ENCODE data around the gene RNF223. TPM values are rescaled to one million over a fixed set of nuclear protein-coding genes. Genes with fewer than 3 reads are reported as not detected.

RNF223 gene
- total RNA-seq, 1 experiment from 2014 or later: not detected

DNA sequence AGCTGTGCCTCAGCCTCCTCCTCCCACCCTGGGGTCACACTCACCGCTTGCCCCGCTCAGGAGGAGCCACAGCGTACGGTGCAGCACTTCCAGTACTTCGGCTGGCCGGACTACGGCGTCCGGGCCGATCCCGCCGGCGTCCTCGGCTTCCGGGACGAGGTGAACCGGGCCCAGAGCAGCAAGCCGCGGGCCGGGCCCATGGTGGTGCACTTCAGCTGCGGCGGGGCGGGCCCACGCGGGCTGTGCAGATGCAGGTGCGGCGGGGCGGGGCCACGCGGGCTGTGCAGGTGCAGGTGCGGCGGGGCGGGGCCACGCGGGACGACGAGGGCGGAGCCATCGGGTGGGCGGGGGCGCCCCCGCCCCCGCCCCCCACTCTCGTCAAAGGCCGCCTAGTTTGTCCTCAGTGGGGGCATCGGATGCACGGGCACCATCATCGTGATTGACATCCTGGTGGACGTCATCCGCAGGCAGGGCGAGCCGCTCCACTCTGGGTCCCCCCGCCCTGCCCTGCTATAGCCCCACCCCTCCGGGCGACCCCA lies 5.5 kb downstream of the RNF223 start:
- Histone ChIP-seq H2BK15ac (ENCODE audit: low read depth, low read length) (no peak overlapping the region), H2BK20ac (ENCODE audit: low read depth, low read length, poor library complexity, severe bottlenecking) (no peak overlapping the region), H4K8ac (replicated peaks; ENCODE audit: insufficient read length, low read depth, low read length) (no peak overlapping the region), H3K56ac (ENCODE audit: insufficient read length, low read depth, low read length) (no peak overlapping the region), H3T11ph (ENCODE audit: low read length) (no peak overlapping the region), H4K20me1 (ENCODE audit: control insufficient read depth, insufficient read depth, insufficient read length) (no peaks in the 10 kb centered on the region), H3K23ac (ENCODE audit: insufficient read length, low read depth, low read length) (no peak overlapping the region), H3K18ac (ENCODE audit: insufficient read length, low read depth, low read length) (no peak overlapping the region), H3K27me3 (ENCODE audit: insufficient read depth, low read length) (no peaks in the 10 kb centered on the region; the same call in 1 of the 2 replicates), H3K9me3 (ENCODE audit: control insufficient read depth, low read depth, low read length) (no peaks in the 10 kb centered on the region), H3K14ac (ENCODE audit: insufficient read depth, low read length) (no peak overlapping the region; the same call in 1 of the 2 replicates), H4K91ac (ENCODE audit: insufficient read length, low read depth, low read length) (no peak overlapping the region), H3K27ac (ENCODE audit: insufficient read length, low read depth, low read length) (no peak overlapping the region), H2BK120ac (ENCODE audit: low read depth, low read length, poor library complexity, severe bottlenecking) (no peak overlapping the region), H3K9ac (ENCODE audit: extremely low read depth, insufficient read length, low read length) (no peak overlapping the region), H3K4me2 (ENCODE audit: insufficient read depth, insufficient read length, low read length) (peak overlapping the region; percentile 55), H2BK12ac (ENCODE audit: insufficient read length, low read depth, low read length) (no peak overlapping the region), H3K4ac (ENCODE audit: low read depth, low read length) (no peak overlapping the region), H2BK5ac (ENCODE audit: insufficient read length, low read length) (no peak overlapping the region), H2AFZ (ENCODE audit: low read length) (no peak overlapping the region), H3K79me1 (ENCODE audit: insufficient read depth, low read depth, low read length, poor library complexity, severe bottlenecking) (no peaks in the 10 kb centered on the region), H3K79me2 (ENCODE audit: insufficient read depth, low read length) (no peaks in the 10 kb centered on the region), H3K23me2 (ENCODE audit: insufficient read length, low read depth, low read length, poor library complexity, severe bottlenecking) (peaks cover 3% of the 10 kb centered on the region), H3K4me1 (ENCODE audit: insufficient read depth, low read length) (no peaks in the 10 kb centered on the region), H2AK5ac (ENCODE audit: insufficient read length, low read length) (no peak overlapping the region), H4K5ac (ENCODE audit: insufficient read length, low read depth, low read length) (no peak overlapping the region)
- TF ChIP-seq, protein P1, sequence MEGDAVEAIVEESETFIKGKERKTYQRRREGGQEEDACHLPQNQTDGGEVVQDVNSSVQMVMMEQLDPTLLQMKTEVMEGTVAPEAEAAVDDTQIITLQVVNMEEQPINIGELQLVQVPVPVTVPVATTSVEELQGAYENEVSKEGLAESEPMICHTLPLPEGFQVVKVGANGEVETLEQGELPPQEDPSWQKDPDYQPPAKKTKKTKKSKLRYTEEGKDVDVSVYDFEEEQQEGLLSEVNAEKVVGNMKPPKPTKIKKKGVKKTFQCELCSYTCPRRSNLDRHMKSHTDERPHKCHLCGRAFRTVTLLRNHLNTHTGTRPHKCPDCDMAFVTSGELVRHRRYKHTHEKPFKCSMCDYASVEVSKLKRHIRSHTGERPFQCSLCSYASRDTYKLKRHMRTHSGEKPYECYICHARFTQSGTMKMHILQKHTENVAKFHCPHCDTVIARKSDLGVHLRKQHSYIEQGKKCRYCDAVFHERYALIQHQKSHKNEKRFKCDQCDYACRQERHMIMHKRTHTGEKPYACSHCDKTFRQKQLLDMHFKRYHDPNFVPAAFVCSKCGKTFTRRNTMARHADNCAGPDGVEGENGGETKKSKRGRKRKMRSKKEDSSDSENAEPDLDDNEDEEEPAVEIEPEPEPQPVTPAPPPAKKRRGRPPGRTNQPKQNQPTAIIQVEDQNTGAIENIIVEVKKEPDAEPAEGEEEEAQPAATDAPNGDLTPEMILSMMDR (conservative IDR thresholded peaks at IDR 0.05): no peak
- Mint-ChIP-seq H3K36me3 (ENCODE audit: insufficient read depth in 1 of 3, low read depth in 3 of 3) (no peaks in the 10 kb centered on the region), H3K4me1 (peaks cover 10 to 19% of the 10 kb centered on the region in 2 experiments), H3K9me3 (no peaks in the 10 kb centered on the region), H3K27ac (no peak overlapping the region), H3K4me3 (peak overlapping the region; percentile 69 to 81), H3K27me3 (ENCODE audit: low read depth) (peaks cover 37% of the 10 kb centered on the region)
- peak; percentile 74 for DNase-seq
- WGBS (ENCODE audit: extremely low coverage, insufficient read length, low lambda C conversion rate): no CpG with 5 or more reads among the region's 55 CpGs
